ENCODE data around the gene KEL. TPM values are rescaled to one million over a fixed set of nuclear protein-coding genes. Genes with fewer than 3 reads are reported as not detected.

KEL gene
- total and polyA plus RNA-seq, 2 of the 4 experiments (the other 2 are of a cell fraction): 0.03 TPM; not detected in 1

DNA sequence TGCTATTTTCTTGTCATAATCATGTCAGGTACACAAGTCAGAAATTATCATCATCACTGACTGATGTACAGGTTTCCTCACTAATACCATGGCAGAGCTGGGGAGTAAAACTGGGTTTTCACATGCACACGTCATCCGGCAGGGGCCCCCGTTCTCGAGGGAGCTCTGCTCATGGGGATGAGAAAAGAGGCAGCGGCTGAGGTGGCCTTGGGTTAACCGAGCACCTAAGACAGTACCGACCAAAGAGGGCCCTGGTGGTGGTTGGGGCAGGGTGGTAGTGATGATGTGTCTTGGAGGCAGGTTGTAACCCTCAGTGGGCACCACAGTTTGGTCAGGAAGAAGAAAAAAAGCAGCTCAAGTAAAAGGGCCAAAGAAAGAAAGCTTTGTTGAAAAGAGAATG, 64.5 kb downstream of the KEL start:
- H2BK20ac ChIP-seq (ENCODE audit: low read depth, low read length): no peak overlapping the region
- no peak overlapping the region for H2AFZ ChIP-seq (replicated peaks; ENCODE audit: low read length, poor library complexity)
- H3K9me1 ChIP-seq (ENCODE audit: insufficient read depth, low read length): no peaks in the 10 kb centered on the region
- H3K4me3 ChIP-seq (ENCODE audit: insufficient read depth, low read depth, low read length): no peak overlapping the region
- no peak overlapping the region for H2BK5ac ChIP-seq (ENCODE audit: low read depth, low read length, poor library complexity, severe bottlenecking)
- in situ Hi-C loops (cut with MboI; ENCODE audit: low sequenced_read_pairs): no loop called here
- BruUV-seq (replicated peaks): no TSS peak
- no peak overlapping the region for H3K9ac ChIP-seq (ENCODE audit: low read depth, low read length)
- H3K56ac ChIP-seq (ENCODE audit: extremely low read depth, insufficient read depth, low read length): no peak overlapping the region
- H4K5ac ChIP-seq (ENCODE audit: low read depth, low read length): no peak overlapping the region
- ChIA-PET CTCF (no interaction called here), POLR2A (ENCODE audit: unreplicated experiment) (no interaction called here)
- H4K8ac ChIP-seq (ENCODE audit: low read depth in 2 of 2, low read length in 2 of 2): no peak overlapping the region
- H2BK15ac ChIP-seq (ENCODE audit: low read depth, low read length): no peak overlapping the region
- H4K20me1 ChIP-seq (ENCODE audit: insufficient read depth, low read length): no peaks in the 10 kb centered on the region
- no peak overlapping the region for H3K18ac ChIP-seq (ENCODE audit: low read depth, low read length)
- no peak overlapping the region for H2AK5ac ChIP-seq (ENCODE audit: low read depth, low read length)
- H2AK9ac ChIP-seq (replicated peaks; ENCODE audit: low read depth, low read length, poor library complexity): no peak overlapping the region
- no peak for TF ChIP-seq BHLHE40 (IDR thresholded peaks at IDR 0.05; ENCODE audit: low read depth, low read length)
- TF ChIP-seq RCOR1 (IDR thresholded peaks at IDR 0.05; ENCODE audit: insufficient replicate concordance, low read length): no peak
- no peak for TF ChIP-seq RAD21 (IDR thresholded peaks at IDR 0.05; ENCODE audit: low read length)
- TF ChIP-seq CHD1 (IDR thresholded peaks at IDR 0.05; ENCODE audit: low read depth, low read length): no peak
- TF ChIP-seq SMC3 (IDR thresholded peaks at IDR 0.05; ENCODE audit: low read depth, low read length): no peak
- TF ChIP-seq, protein P1, sequence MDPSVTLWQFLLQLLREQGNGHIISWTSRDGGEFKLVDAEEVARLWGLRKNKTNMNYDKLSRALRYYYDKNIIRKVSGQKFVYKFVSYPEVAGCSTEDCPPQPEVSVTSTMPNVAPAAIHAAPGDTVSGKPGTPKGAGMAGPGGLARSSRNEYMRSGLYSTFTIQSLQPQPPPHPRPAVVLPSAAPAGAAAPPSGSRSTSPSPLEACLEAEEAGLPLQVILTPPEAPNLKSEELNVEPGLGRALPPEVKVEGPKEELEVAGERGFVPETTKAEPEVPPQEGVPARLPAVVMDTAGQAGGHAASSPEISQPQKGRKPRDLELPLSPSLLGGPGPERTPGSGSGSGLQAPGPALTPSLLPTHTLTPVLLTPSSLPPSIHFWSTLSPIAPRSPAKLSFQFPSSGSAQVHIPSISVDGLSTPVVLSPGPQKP (IDR thresholded peaks at IDR 0.05; ENCODE audit: borderline replicate concordance, low read depth, low read length): no peak
- no peak for TF ChIP-seq MAFK (IDR thresholded peaks at IDR 0.05; ENCODE audit: low read depth, low read length)
- TF ChIP-seq POLR2A (IDR thresholded peaks at IDR 0.05; ENCODE audit: low read depth, low read length): no peak
- TF ChIP-seq MAZ (IDR thresholded peaks at IDR 0.05; ENCODE audit: borderline replicate concordance, low read depth, low read length): no peak
- no peak for TF ChIP-seq RFX5 (IDR thresholded peaks at IDR 0.05; ENCODE audit: low read depth, low read length)
- no peak for TF ChIP-seq MXI1 (IDR thresholded peaks at IDR 0.05; ENCODE audit: borderline replicate concordance, low read depth, low read length)
- TF ChIP-seq FOS (IDR thresholded peaks at IDR 0.05; ENCODE audit: low read depth, low read length): no peak
- no peak for TF ChIP-seq CEBPB (IDR thresholded peaks at IDR 0.05; ENCODE audit: low read depth, low read length)
- no peak for TF ChIP-seq NFE2L2 (IDR thresholded peaks at IDR 0.05; ENCODE audit: low read depth, low read length)
- TF ChIP-seq, protein P2, sequence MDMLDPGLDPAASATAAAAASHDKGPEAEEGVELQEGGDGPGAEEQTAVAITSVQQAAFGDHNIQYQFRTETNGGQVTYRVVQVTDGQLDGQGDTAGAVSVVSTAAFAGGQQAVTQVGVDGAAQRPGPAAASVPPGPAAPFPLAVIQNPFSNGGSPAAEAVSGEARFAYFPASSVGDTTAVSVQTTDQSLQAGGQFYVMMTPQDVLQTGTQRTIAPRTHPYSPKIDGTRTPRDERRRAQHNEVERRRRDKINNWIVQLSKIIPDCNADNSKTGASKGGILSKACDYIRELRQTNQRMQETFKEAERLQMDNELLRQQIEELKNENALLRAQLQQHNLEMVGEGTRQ (IDR thresholded peaks at IDR 0.05; ENCODE audit: low read depth, low read length): no peak
- TF ChIP-seq, protein P3, sequence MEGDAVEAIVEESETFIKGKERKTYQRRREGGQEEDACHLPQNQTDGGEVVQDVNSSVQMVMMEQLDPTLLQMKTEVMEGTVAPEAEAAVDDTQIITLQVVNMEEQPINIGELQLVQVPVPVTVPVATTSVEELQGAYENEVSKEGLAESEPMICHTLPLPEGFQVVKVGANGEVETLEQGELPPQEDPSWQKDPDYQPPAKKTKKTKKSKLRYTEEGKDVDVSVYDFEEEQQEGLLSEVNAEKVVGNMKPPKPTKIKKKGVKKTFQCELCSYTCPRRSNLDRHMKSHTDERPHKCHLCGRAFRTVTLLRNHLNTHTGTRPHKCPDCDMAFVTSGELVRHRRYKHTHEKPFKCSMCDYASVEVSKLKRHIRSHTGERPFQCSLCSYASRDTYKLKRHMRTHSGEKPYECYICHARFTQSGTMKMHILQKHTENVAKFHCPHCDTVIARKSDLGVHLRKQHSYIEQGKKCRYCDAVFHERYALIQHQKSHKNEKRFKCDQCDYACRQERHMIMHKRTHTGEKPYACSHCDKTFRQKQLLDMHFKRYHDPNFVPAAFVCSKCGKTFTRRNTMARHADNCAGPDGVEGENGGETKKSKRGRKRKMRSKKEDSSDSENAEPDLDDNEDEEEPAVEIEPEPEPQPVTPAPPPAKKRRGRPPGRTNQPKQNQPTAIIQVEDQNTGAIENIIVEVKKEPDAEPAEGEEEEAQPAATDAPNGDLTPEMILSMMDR (conservative IDR thresholded peaks at IDR 0.05; ENCODE audit: low read depth, low read length): no peak
- no peak overlapping the region for H3K4me2 ChIP-seq (ENCODE audit: low read depth, low read length)
- H3K23ac ChIP-seq (ENCODE audit: low read depth, low read length): no peak overlapping the region
- no peak overlapping the region for H3K4ac ChIP-seq (ENCODE audit: low read depth, low read length)
- dilution Hi-C loops (cut with HindIII; ENCODE audit: low sequenced_read_pairs, unreplicated experiment): no loop called here
- H4K91ac ChIP-seq (ENCODE audit: insufficient read depth, low read depth, low read length): no peak overlapping the region
- no peaks in the 10 kb centered on the region for H3K27me3 ChIP-seq (ENCODE audit: control insufficient read depth, insufficient read depth, low read length)
- no peak for ATAC-seq (ENCODE audit: low read depth)
- no peaks in the 10 kb centered on the region for H3K4me1 ChIP-seq (ENCODE audit: control insufficient read depth, insufficient read depth, low read length)
- H3K36me3 ChIP-seq (ENCODE audit: control insufficient read depth, insufficient read depth, low read length): no peaks in the 10 kb centered on the region
- no peaks in the 10 kb centered on the region for H3K79me1 ChIP-seq (ENCODE audit: low read depth in 1 of 2, low read length in 2 of 2)
- no peak overlapping the region for H3K27ac ChIP-seq (ENCODE audit: insufficient read depth, low read length)
- no peak for DNase-seq
- H3K14ac ChIP-seq (replicated peaks; ENCODE audit: low read depth, low read length): no peak overlapping the region
- WGBS, 2 experiments (ENCODE audit: extremely low coverage in 2 of 2, insufficient read length in 1 of 2): 51% methylated on average over 5 of the region's 7 CpGs; no CpG with 5 or more reads in 1 of the 2 experiments
- intact Hi-C loops (cut with micrococcal nuclease): no loop called here
- no peaks in the 10 kb centered on the region for H3K9me3 ChIP-seq (ENCODE audit: control insufficient read depth, insufficient read depth, low read length)
- H2BK120ac ChIP-seq (ENCODE audit: low read depth, low read length): no peak overlapping the region
